Nephron progenitor cell (in vitro differentiated cells): Measurements from ENCODE around the gene SNTB2.

Experiments
- DNase-seq: peaks from one replicate; pipeline ENCODE4 v3.0.0; 2021
- H3K27ac Mint-ChIP-seq: 2 replicates; pipeline ENCODE4 v1.8.0; 2021; ENCODE audit warnings: mild to moderate bottlenecking, moderate library complexity, mixed read lengths
- H3K27me3 Mint-ChIP-seq: 2 replicates; pipeline ENCODE4 v1.8.0; 2021; ENCODE audit warnings: mild to moderate bottlenecking, low read depth, mixed read lengths; ENCODE audit not compliant: poor library complexity
- H3K36me3 Mint-ChIP-seq: 2 replicates; pipeline ENCODE4 v1.8.0; 2021; ENCODE audit warnings: low read depth, mixed read lengths
- H3K4me1 Mint-ChIP-seq: 2 replicates; pipeline ENCODE4 v1.8.0; 2021; ENCODE audit warnings: mixed read lengths
- H3K4me3 Mint-ChIP-seq: 2 replicates; pipeline ENCODE4 v1.8.0; 2021; ENCODE audit warnings: mild to moderate bottlenecking, moderate library complexity, mixed read lengths
- H3K9me3 Mint-ChIP-seq: 2 replicates; pipeline ENCODE4 v1.8.0; 2021; ENCODE audit warnings: mild to moderate bottlenecking, moderate library complexity, mixed read lengths
- TF ChIP-seq, protein P1 (sequence below): fragments of 200-600 bp; sonication (generic); IDR thresholded peaks from 2 replicates; pipeline ENCODE4 v1.5.0; 2021; ENCODE audit warnings: antibody characterized with exemption

The SNTB2 gene

DNA sequence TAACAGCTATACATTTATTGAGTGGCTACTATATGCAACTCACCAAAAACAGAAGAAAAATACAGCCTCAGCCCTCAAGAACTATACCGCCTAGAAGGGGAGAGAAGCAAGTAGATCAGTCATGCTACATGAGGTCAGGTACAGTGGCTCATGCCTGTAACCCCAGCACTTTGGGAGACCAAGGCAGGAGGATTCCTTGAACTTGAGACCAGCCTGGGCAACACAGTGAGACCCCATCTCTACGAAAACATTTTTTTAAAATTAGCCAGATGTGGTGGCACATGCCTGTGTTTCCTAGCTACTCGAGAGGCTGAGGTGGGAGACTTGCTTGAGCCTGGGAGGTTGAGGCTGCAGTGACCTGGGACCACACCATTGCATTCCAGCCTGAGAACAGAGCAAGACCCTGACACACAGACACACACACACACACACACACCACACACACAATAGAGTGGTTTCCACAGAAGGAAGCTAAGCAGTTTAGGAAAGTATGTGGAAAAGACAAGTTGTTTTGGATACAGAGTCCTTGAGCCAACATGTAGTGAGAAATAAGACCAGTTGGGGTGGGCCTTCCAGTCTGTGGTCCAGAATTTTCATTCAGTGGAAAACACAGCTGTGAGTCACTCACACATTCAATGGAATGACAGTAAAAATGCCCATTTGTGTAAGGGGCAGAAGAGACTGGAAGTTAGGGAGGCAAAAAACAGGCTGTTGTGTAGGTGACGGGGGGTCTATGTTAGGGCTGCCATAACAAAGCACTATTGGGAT is 10.7 kb upstream of the SNTB2 start:
- TF ChIP-seq, protein P1, sequence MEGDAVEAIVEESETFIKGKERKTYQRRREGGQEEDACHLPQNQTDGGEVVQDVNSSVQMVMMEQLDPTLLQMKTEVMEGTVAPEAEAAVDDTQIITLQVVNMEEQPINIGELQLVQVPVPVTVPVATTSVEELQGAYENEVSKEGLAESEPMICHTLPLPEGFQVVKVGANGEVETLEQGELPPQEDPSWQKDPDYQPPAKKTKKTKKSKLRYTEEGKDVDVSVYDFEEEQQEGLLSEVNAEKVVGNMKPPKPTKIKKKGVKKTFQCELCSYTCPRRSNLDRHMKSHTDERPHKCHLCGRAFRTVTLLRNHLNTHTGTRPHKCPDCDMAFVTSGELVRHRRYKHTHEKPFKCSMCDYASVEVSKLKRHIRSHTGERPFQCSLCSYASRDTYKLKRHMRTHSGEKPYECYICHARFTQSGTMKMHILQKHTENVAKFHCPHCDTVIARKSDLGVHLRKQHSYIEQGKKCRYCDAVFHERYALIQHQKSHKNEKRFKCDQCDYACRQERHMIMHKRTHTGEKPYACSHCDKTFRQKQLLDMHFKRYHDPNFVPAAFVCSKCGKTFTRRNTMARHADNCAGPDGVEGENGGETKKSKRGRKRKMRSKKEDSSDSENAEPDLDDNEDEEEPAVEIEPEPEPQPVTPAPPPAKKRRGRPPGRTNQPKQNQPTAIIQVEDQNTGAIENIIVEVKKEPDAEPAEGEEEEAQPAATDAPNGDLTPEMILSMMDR = no peak
- Mint-ChIP-seq H3K27me3 (no peaks in the 10 kb centered on the region), H3K4me3 (no peak overlapping the region), H3K9me3 (no peaks in the 10 kb centered on the region), H3K27ac (no peak overlapping the region), H3K36me3 (peaks cover 17% of the 10 kb centered on the region), H3K4me1 (no peaks in the 10 kb centered on the region)
- no peak for DNase-seq

DNA sequence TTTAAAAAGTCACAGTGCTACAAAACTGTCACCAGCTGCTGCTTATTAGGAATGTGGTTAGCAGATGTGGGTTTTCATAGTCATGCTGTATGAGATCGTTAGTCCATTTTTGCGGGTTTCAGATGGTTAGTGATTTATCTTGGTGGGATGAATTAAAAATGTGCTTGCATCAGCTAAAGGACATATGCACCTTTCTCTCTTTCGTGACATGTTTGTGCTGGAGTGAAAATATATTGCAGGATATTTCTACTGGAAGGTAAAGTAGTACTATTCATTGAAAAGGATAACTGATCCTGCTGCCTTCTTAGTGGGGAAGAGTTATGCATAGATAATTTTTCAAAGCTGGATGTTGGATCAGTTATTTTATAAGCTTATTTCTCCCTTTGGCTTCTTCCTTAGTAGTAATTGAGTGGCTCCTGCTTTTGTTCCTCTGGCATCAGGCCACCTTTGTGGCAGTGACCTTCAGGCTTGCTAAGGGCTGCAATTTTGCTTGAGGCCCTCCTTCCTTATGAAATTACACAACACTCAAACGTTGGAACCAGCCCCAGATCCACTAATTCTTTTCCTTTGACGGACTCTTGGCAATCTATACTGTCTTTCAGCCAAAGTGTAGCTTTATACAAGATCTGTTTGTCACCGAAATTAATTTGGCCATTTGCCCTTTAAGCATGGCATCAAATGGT is 7.5 kb upstream of the SNTB2 start:
- Mint-ChIP-seq H3K36me3 (peaks cover 5% of the 10 kb centered on the region), H3K9me3 (no peaks in the 10 kb centered on the region), H3K27me3 (no peaks in the 10 kb centered on the region), H3K4me1 (peaks cover 16% of the 10 kb centered on the region), H3K4me3 (no peak overlapping the region), H3K27ac (no peak overlapping the region)
- no peak for DNase-seq
- TF ChIP-seq, protein P1 = no peak

DNA sequence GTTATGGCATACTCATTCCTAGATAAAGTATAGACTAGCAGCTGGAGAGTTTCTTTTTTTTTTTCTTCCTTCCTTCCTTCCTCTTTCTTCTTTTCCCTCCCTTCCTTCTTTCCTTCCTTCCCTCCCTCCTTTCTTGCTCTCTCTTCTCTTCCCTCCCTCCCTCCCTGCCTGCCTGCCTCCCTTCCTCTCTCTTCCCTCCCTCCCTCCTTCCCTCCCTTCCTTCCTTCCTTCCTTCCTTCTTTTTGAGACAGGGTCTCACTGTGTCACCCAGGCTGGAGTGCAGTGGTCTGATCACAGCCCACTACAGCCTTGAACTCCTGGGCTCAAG is 7.0 kb upstream of the SNTB2 start:
- Mint-ChIP-seq H3K9me3 (no peaks in the 10 kb centered on the region), H3K27me3 (no peaks in the 10 kb centered on the region), H3K36me3 (peaks cover 5% of the 10 kb centered on the region), H3K27ac (no peak overlapping the region), H3K4me3 (no peak overlapping the region), H3K4me1 (peaks cover 16% of the 10 kb centered on the region)
- DNase-seq = no peak
- TF ChIP-seq, protein P1 = no peak

DNA sequence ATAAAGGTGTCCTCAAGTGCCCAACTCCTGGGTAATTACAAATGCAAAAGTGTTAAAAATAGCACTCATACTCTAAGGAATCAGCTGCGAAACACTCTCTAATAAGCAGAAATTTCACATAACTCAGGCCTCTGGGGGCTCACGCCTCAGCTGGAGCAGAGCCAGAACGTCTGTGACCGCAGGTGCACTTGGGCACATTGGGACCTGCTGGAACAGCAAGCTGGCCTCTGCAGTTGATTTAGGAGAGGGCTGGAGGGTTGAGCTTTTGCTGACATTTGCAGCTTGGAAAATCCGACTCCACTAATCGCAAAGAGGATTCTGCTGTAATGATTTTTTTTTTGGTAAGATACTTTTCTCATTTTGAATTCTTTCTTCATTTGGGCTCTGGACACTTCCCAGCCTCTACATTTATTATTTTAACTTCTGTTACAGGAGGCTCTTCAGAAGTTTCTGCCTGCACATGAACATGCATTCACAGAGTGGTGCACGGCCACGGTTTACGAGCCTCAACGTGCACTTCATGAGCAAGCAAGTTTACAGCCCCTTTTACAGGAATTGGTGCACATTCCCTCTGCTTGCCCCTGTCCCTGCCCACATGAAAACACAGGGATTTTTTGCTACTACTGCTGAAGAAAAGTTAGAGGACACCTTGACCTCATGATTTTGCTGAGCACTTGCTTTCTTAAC is 4.1 kb upstream of the SNTB2 start:
- H3K9me3 Mint-ChIP-seq = no peaks in the 10 kb centered on the region
- peak; percentile 9 for DNase-seq
- H3K36me3 Mint-ChIP-seq = peaks cover 3% of the 10 kb centered on the region
- peaks cover 23% of the 10 kb centered on the region for H3K4me1 Mint-ChIP-seq
- TF ChIP-seq, protein P1 = no peak
- H3K27ac Mint-ChIP-seq = peak overlapping the region; percentile 73
- H3K27me3 Mint-ChIP-seq = no peaks in the 10 kb centered on the region
- H3K4me3 Mint-ChIP-seq = no peak overlapping the region

DNA sequence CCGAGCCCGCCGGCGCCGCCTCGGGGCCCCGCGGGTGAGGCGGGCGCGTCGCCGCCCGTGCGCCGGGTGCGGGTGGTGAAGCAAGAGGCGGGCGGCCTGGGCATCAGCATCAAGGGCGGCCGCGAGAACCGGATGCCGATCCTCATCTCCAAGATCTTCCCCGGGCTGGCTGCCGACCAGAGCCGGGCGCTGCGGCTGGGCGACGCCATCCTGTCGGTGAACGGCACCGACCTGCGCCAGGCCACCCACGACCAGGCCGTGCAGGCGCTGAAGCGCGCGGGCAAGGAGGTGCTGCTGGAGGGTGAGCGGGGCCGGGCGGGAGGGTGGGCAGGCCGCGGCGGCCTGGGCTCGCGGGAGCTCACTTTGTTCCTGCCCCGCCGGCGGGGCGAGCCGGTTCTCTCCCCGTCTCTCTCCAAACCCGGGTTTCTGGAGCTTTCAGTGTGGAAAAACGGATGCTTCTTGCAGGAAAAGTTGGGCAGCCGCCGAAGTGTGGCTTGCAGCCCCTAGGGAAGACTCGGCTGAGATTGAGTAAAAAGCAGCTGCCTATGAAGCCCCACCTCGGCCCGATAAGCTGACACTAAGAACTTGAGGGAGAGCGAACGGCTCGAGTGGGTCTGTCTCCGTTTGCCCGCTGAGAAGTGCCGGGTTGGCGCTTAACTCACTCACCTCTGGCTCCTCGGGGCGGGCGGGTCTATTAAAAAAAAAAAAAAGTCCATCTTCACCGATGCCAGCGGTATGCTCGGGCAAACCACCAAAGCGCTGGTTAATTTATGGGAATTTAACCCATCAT is 677 bp downstream of the SNTB2 start:
- peaks cover 38% of the 10 kb centered on the region for H3K4me1 Mint-ChIP-seq
- TF ChIP-seq, protein P1 = no peak
- peak; percentile 63 for DNase-seq
- H3K36me3 Mint-ChIP-seq = peaks cover 12% of the 10 kb centered on the region
- H3K27ac Mint-ChIP-seq = peak overlapping the region; percentile 91
- H3K27me3 Mint-ChIP-seq = no peaks in the 10 kb centered on the region
- no peaks in the 10 kb centered on the region for H3K9me3 Mint-ChIP-seq
- peak overlapping the region; percentile 91 for H3K4me3 Mint-ChIP-seq
